ES-I3 (cell line): ENCODE results near the gene HSPB9.

Source experiments
- H3K36me3 ChIP-seq: 2 replicates; pipeline ENCODE4 v1.6.1; 2013; ENCODE audit warnings: mild to moderate bottlenecking, low read length, control low read depth, moderate library complexity; ENCODE audit not compliant: insufficient read depth
- H3K4me1 ChIP-seq: 2 replicates; pipeline ENCODE4 v1.6.1; 2013; ENCODE audit warnings: mild to moderate bottlenecking, control low read depth, low read length; ENCODE audit not compliant: insufficient read depth
- H3K9ac ChIP-seq: 2 replicates; pipeline ENCODE4 v1.6.1; 2013; ENCODE audit warnings: low read depth, mild to moderate bottlenecking, low read length, moderate library complexity
- H3K9me3 ChIP-seq: 2 replicates; pipeline ENCODE4 v1.6.1; 2013; ENCODE audit warnings: mild to moderate bottlenecking, low read length, moderate library complexity; ENCODE audit not compliant: control insufficient read depth, insufficient read depth

The HSPB9 gene

DNA sequence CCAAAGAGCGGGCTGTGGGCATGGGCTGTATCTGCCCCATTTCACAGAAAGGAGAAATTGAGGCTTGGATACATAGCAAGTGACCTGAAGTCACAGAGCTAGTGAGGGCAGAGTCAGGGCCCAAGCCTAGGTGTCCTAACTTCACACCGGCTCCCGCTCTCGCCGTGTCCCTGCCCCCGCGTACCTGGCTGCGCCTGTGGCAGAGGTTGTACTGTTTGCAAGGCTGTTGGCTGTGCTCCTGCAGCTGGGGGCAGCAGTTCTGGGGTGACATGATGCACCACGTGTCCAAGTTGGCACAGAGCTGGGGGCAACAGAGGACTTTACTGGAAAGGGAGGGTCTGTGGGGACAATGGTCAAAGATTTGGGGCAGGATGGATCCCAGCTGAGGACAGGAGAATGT is 13.5 kb upstream of the HSPB9 start:
- no peak overlapping the region for H3K9ac ChIP-seq
- H3K4me1 ChIP-seq, result peaks cover 9% of the 10 kb centered on the region; the same call in 1 of the 2 replicates
- no peaks in the 10 kb centered on the region for H3K36me3 ChIP-seq
- H3K9me3 ChIP-seq, result no peaks in the 10 kb centered on the region

GRCh38 chr17:42110301-42111264 is 12.0 kb upstream of the HSPB9 start:
- H3K36me3 ChIP-seq, result no peaks in the 10 kb centered on the region
- H3K9me3 ChIP-seq, result no peaks in the 10 kb centered on the region
- H3K9ac ChIP-seq, result no peak overlapping the region
- peaks cover 9% of the 10 kb centered on the region; the same call in 1 of the 2 replicates for H3K4me1 ChIP-seq

GRCh38 chr17:42111265-42111636 is 11.4 kb upstream of the HSPB9 start:
- no peaks in the 10 kb centered on the region for H3K9me3 ChIP-seq
- peaks cover 9% of the 10 kb centered on the region; the same call in 1 of the 2 replicates for H3K4me1 ChIP-seq
- no peak overlapping the region for H3K9ac ChIP-seq
- H3K36me3 ChIP-seq, result no peaks in the 10 kb centered on the region

- no peak overlapping the region for H3K9ac ChIP-seq
- H3K9me3 ChIP-seq, result no peaks in the 10 kb centered on the region
- H3K36me3 ChIP-seq, result no peaks in the 10 kb centered on the region
- peaks cover 9% of the 10 kb centered on the region; the same call in 1 of the 2 replicates for H3K4me1 ChIP-seq
Measured at GRCh38 chr17:42111871-42112551, 10.6 kb upstream of the HSPB9 start.

- Histone ChIP-seq H3K9me3 (no peaks in the 10 kb centered on the region), H3K9ac (no peak within 1 kb of the TSS), H3K4me1 (peaks cover 9% of the 10 kb centered on the region; the same call in 1 of the 2 replicates), H3K36me3 (no peaks in the 10 kb centered on the region)
Measured at GRCh38 chr17:42112552-42113176, 9.9 kb upstream of the HSPB9 start, which contains the start of gene DHX58. TSS of gene DHX58 (minus strand) at chr17:42112714. CDS start at chr17:42111892, 822 bp downstream.

DNA sequence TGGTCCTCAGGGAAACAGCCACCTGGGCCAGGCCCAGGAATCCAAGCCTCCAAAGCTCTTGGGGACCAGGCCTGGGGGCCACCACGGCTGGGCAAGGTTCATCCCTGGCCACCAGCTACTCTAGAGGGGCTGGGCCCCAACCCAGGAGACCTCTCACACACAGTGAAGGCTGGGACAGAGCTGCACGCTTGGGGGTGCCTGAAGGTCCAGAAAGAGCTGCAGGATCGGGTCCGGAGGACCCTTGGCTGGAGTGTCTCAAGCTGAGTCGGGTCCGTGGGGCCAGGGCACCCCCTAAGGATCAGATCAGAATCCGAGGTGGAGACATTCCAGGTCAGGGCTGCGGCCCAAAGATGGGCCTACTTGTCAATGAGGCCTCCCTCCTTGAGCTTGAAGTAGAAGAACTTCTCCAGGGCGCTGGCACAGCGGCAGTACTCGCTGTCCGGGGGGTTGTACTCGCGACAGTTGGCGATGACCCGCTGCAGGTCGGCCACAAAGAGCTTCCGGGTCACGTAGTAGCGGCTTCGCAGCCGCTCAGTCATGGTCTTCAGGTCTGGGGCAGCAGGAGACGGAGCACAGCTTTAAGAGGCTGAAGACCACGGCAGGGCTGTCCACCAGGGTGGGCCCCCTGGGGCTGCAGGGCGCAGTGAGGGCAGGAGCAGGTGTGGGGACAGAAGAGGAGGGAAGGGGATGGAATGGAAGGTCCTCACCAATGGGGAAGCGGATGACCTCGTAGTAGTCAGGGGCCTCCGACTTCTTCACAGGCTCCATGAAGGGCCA is 9.1 kb upstream of the HSPB9 start:
- peaks cover 3% of the 10 kb centered on the region; the same call in 1 of the 2 replicates for H3K4me1 ChIP-seq
- H3K9me3 ChIP-seq, result no peaks in the 10 kb centered on the region
- no peaks in the 10 kb centered on the region for H3K36me3 ChIP-seq
- no peak overlapping the region for H3K9ac ChIP-seq

- H3K4me1 ChIP-seq, result peaks cover 3% of the 10 kb centered on the region; the same call in 1 of the 2 replicates
- H3K36me3 ChIP-seq, result no peaks in the 10 kb centered on the region
- no peak overlapping the region for H3K9ac ChIP-seq
- no peaks in the 10 kb centered on the region for H3K9me3 ChIP-seq
Measured at GRCh38 chr17:42114118-42114517, 8.5 kb upstream of the HSPB9 start.

- H3K9me3 ChIP-seq, result no peaks in the 10 kb centered on the region
- H3K36me3 ChIP-seq, result no peaks in the 10 kb centered on the region
- no peak overlapping the region for H3K9ac ChIP-seq
- peaks cover 11% of the 10 kb centered on the region for H3K4me1 ChIP-seq
Measured at GRCh38 chr17:42116705-42117396, 5.8 kb upstream of the HSPB9 start.

GRCh38 chr17:42117397-42118125 is 5.0 kb upstream of the HSPB9 start:
- Histone ChIP-seq H3K9me3 (no peaks in the 10 kb centered on the region), H3K4me1 (peaks cover 10% of the 10 kb centered on the region), H3K36me3 (no peaks in the 10 kb centered on the region)

DNA sequence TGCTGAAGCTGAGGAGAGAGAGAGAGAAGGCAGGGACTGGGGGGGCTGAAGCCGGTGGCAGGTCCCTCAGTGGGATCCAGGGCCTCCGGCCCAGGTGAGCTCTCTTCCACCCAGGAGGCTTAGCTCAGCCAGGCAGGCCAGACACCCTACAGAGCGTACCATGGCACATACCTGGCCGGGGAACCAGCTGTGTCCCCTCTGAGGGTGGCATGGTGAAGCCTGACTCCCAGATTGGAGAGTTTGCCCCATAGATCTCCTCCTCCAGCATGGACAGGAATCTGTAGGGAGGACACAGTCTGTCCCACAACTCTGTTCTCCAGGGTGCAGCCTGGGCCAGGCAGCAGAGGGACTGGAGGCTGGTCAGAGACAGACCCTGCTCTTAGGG is 4.5 kb upstream of the HSPB9 start:
- Histone ChIP-seq H3K9ac (no peak overlapping the region), H3K36me3 (no peaks in the 10 kb centered on the region), H3K9me3 (no peaks in the 10 kb centered on the region), H3K4me1 (peaks cover 10% of the 10 kb centered on the region)

More at GRCh38 chr17:42117397-42118125, 5.0 kb upstream of the HSPB9 start:
- no peak overlapping the region for H3K9ac ChIP-seq

DNA sequence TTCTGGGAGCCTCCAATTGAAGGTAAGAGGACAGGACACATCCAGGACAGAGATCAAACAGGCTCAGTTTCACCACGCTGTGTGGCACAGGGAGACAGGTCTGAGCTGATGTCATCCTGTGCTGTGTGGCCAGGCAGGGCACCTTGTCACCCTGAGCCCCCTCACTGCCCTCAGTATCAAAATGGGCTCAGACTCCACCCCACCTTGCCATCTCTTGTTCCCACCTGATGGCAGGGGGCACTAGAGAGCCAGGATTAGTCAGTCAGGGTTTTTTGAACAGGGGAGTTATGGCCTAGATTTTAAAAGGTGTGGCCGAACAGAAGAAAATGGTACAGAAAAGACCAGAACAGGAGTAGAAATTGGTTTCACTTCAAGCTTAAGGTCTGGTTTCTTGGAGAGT is 4.1 kb upstream of the HSPB9 start:
- H3K36me3 ChIP-seq, result no peaks in the 10 kb centered on the region
- no peak overlapping the region for H3K9ac ChIP-seq
- no peaks in the 10 kb centered on the region for H3K9me3 ChIP-seq
- peaks cover 11% of the 10 kb centered on the region for H3K4me1 ChIP-seq

DNA sequence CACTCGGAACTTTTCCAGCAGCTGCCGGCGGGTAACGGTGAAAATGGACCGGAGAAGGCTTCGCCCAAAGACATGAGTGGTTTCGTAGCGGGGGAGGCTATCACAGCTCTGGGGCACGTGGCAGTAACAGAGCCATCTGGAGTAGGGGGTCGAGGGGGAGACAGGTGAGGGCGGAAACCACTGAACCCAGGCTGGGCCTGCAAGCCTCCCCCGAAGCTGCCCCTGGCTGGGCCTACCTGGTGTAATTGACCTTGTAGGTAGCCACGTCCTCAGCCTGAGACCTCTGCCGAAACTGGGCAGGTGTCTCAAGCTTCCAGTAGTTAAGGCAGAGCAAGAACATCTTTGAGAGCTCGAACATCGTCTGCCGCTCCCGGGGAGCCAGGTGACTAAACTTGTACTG is 3.3 kb upstream of the HSPB9 start:
- Histone ChIP-seq H3K9me3 (no peaks in the 10 kb centered on the region), H3K9ac (no peak overlapping the region), H3K4me1 (peaks cover 11% of the 10 kb centered on the region), H3K36me3 (no peaks in the 10 kb centered on the region)
